Sigmoid colon (tissue), 7 donors: ENCODE results near the gene TCF19. TPM values are rescaled to one million over a fixed set of nuclear protein-coding genes. Genes with fewer than 3 reads are reported as not detected.

ENCODE experiments used
- DNase-seq: peaks from one replicate; pipeline ENCODE4 v3.0.0-alpha.2; 2019
- H3K27ac ChIP-seq, 4 donors: fragments of 200-600 bp; sonication (generic); one replicate each; pipeline ENCODE4 v1.5.1; 2016 to 2019; ENCODE audit warnings: mild to moderate bottlenecking in 1 of 4
- H3K27me3 ChIP-seq, 3 donors: fragments of 200-600 bp; sonication (generic); one replicate each; pipeline ENCODE4 v1.5.1; 2019; ENCODE audit warnings: mild to moderate bottlenecking in 1 of 3
- H3K36me3 ChIP-seq, 4 donors: fragments of 200-600 bp; sonication (generic); one replicate each; pipeline ENCODE4 v1.5.1; 2016 to 2019
- H3K4me1 ChIP-seq, 4 donors: fragments of 200-600 bp; sonication (generic); one replicate each; pipeline ENCODE4 v1.5.1; 2017 to 2019
- H3K4me3 ChIP-seq, 4 donors: fragments of 200-600 bp; sonication (generic); one replicate each; pipeline ENCODE4 v1.5.1; 2017 to 2019; ENCODE audit warnings: mild to moderate bottlenecking in 2 of 4, moderate library complexity in 1 of 4
- H3K9me3 ChIP-seq, 4 donors: fragments of 200-600 bp in 3 of 4; sonication (generic) in 3 of 4; one replicate each; pipeline versions ENCODE4 v1.5.1 to v1.6.1; 2013 to 2019
- EP300 ChIP-seq, 4 donors: sonication (generic); formaldehyde crosslinking; IDR thresholded peaks; one replicate each; pipeline ENCODE4 v1.6.1; 2017; ENCODE audit warnings: antibody characterized with exemption in 4 of 4
- POLR2A ChIP-seq, 2 donors: fragments of 450-650 bp; IDR thresholded peaks; one replicate each; pipeline ENCODE4 v1.6.1; 2016; ENCODE audit warnings: antibody characterized with exemption in 2 of 2, mild to moderate bottlenecking in 2 of 2, moderate library complexity in 2 of 2
- POLR2AphosphoS5 ChIP-seq, 4 donors: sonication (generic); formaldehyde crosslinking; IDR thresholded peaks; one replicate each; pipeline ENCODE4 v1.6.1; 2017; ENCODE audit warnings: antibody characterized with exemption in 4 of 4
- WGBS, 2 donors: extraction: QIAGEN DNeasy Blood & Tissue Kit; methylation state at CpG; one replicate each; pipeline ENCODE4 v1.1.7; 2013; 5-methylcytosine and 5-hydroxymethylcytosine counted together
- intact Hi-C: fragments of 100-400 bp; cut with DNase I; formaldehyde crosslinking; loops from one replicate; pipeline ENCODE4 v1.15.1; 2023
- polyA plus RNA-seq, 3 donors: library from polyadenylated mRNA; stranded (reverse); fragments of 200-250 nt; gene quantifications; one replicate each; pipeline ENCODE4 v1.2.3, GENCODE V29; 2013
- total RNA-seq, 4 donors: library from RNA; depleted of rRNA; stranded (reverse); fragments of >200 nt; gene quantifications; one replicate each; pipeline ENCODE4 v1.1.0, GENCODE V29; 2016
- TF ChIP-seq, protein P1 (sequence below), 4 experiments: fragments of 450-650 bp in 3 of 4; fragments of 200-600 bp in 1 of 4; IDR thresholded peaks; one replicate each; pipeline ENCODE4 v1.5.1; 2016 to 2019; ENCODE audit warnings: antibody characterized with exemption in 4 of 4, mild to moderate bottlenecking in 3 of 4, moderate library complexity in 2 of 4
- donor health status: healthy with polysubstance abuse.
- donor health status: Bipolar disorder and iron deficiency.
- donor health status: healthy.

Gene TCF19
- total and polyA plus RNA-seq, 7 donors: 2.6 to 11.7 (median 3.6) TPM

DNA sequence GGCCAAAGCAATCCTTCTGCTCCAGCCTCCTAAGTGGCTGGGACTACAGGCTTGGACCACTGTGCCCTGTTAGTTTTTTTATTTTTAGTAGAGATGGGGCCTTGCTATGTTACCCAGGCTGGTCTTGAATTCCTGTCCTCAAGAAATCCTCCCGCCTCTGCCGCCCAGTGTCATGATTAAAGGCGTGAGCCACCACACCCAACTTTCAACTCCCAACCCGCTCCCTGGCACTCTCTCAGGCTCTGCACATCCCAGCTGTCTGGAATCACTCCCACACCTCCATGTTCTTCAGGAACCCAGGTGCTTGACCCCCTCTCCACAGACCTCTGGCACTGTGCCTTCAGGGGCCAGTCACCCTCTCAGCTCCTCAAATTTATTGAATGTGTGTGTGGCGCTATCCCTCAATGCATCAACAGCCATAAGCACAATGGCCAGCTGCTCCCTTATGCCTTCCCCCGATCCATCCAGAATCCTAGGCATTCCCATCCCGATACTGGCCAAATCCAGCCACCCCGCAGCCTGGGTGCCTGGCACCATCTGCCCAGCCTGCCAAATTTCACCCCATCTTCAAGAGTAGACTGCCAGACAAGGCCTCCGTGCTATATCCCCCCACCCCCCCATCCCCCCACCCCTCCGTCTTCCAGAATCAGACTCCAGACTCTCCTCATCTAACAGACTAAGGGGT, 12.7 kb downstream of the TCF19 start:
- TF ChIP-seq POLR2A (IDR thresholded peaks at IDR 0.05) (no peak), POLR2AphosphoS5 (IDR thresholded peaks at IDR 0.05) (no peak), EP300 (IDR thresholded peaks at IDR 0.05) (no peak)
- TF ChIP-seq, protein P1, sequence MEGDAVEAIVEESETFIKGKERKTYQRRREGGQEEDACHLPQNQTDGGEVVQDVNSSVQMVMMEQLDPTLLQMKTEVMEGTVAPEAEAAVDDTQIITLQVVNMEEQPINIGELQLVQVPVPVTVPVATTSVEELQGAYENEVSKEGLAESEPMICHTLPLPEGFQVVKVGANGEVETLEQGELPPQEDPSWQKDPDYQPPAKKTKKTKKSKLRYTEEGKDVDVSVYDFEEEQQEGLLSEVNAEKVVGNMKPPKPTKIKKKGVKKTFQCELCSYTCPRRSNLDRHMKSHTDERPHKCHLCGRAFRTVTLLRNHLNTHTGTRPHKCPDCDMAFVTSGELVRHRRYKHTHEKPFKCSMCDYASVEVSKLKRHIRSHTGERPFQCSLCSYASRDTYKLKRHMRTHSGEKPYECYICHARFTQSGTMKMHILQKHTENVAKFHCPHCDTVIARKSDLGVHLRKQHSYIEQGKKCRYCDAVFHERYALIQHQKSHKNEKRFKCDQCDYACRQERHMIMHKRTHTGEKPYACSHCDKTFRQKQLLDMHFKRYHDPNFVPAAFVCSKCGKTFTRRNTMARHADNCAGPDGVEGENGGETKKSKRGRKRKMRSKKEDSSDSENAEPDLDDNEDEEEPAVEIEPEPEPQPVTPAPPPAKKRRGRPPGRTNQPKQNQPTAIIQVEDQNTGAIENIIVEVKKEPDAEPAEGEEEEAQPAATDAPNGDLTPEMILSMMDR (IDR thresholded peaks at IDR 0.05): no peak
- Histone ChIP-seq H3K36me3 (no peaks in the 10 kb centered on the region), H3K4me1 (no peaks in the 10 kb centered on the region), H3K27me3 (no peaks in the 10 kb centered on the region), H3K27ac (no peak overlapping the region), H3K9me3 (no peaks in the 10 kb centered on the region), H3K4me3 (no peak overlapping the region)
- WGBS, 2 donors: 78 to 89% methylated on average over 10 of the region's 10 CpGs
- intact Hi-C loops: no loop called here
- no peak for DNase-seq

DNA sequence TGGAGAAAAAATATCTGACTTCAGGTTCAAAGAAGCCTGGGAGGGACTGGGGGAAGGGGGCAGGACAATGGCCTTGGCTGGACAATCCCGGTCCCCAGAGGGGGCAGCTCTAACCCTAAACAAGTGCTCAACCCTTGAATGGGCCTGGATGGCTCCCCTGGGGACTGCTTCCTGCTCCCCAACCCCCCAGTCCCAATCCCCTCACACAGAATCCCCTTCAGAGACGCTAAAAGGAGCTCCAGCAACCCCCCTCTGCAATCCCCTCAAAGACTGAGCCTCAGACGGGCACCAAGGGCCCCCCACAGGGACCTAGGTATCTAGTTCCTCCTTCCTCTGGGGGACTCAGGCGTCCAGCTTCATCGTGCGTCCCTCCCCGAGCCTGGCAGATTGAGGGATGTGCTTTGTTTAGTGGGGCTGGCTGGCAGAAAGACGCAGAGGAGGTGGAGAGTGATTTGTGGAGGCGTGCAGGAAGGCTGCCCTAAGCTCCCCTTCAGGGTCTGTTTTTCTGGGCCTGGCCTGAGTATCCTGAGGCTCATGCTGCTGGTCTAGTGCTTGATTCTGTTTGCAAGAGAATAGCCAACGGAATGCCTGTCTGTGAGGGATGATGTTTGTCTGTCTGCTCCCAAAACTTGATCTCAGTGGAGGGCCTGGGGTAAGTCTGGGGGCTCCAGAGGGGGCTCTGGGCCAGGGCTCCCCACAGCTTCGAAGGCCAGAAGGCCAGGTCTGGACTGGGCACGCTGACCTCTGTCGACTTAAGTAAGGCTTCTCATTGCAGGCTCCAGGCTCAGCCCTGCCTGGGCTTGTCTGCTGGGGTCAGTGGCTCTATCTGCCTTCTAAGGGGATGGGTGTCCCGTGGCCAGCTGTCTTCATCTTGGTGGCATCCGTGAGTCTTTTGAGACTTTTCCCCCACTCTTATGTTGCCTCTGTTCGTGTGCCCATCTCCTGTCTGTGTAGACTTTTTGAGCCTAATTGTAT, 13.8 kb downstream of the TCF19 start:
- intact Hi-C loops: no loop called here
- TF ChIP-seq, protein P1 (IDR thresholded peaks at IDR 0.05): no peak
- no peak for TF ChIP-seq EP300 (IDR thresholded peaks at IDR 0.05)
- TF ChIP-seq POLR2AphosphoS5 (IDR thresholded peaks at IDR 0.05): no peak
- no peak for TF ChIP-seq POLR2A (IDR thresholded peaks at IDR 0.05)

DNA sequence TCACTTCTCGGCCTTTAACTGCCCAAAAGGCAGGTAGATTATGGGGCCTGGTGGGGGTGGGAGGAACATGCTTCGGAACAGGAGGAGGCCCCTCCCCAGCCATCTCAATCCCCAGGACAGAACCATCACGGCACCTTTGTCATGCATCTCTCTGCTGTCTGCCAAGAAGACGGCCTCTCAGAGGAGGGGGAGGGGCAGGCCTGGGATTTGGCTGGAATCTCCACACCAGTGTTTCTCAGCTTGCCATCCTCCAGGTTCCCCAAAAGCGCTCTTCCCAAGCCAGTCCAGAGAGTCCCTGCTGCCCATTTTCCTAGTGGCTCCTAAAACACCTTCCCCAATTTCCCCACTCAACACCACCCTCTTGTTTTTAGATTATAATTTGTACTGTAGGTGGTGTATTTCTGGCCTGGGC, 14.6 kb downstream of the TCF19 start:
- DNase-seq: no peak
- Histone ChIP-seq H3K4me1 (no peaks in the 10 kb centered on the region), H3K9me3 (no peaks in the 10 kb centered on the region), H3K4me3 (no peak overlapping the region), H3K27ac (no peak overlapping the region), H3K36me3 (no peaks in the 10 kb centered on the region), H3K27me3 (no peaks in the 10 kb centered on the region)
- TF ChIP-seq, protein P1 (IDR thresholded peaks at IDR 0.05): no peak
- TF ChIP-seq EP300 (IDR thresholded peaks at IDR 0.05) (no peak), POLR2A (IDR thresholded peaks at IDR 0.05) (no peak), POLR2AphosphoS5 (IDR thresholded peaks at IDR 0.05) (no peak)
- WGBS, 2 donors: 73 to 92% methylated on average over 5 of the region's 5 CpGs
- intact Hi-C loops: no loop called here

More for the DNA sequence above, 13.8 kb downstream of the TCF19 start:
- Histone ChIP-seq H3K9me3 (no peaks in the 10 kb centered on the region), H3K27me3 (no peaks in the 10 kb centered on the region), H3K4me1 (no peaks in the 10 kb centered on the region), H3K36me3 (no peaks in the 10 kb centered on the region), H3K27ac (no peak overlapping the region), H3K4me3 (no peak overlapping the region)
- DNase-seq: no peak
- WGBS, 2 donors: 68 to 85% methylated on average over 16 of the region's 16 CpGs

DNA sequence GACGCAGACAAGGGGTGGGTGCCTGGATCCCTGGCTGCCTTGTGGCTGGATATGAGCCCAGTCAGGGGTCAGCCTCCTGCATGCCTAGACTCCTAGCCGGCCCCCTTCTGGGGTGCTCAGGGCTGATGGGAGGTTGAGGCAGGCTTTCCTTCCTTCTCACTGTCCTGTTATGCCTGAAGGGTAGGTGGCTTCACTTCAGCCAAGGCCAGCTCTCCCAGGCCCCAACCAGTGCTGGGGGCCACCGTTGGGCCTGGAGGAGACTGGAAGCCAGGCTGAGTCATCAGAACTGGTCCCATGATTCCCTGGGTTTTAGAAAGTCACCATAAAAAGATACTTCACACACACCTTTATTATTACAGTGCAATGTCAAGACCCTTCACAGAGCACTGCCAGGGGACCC, 15.0 kb downstream of the TCF19 start:
- Histone ChIP-seq H3K27me3 (no peaks in the 10 kb centered on the region), H3K36me3 (no peaks in the 10 kb centered on the region), H3K4me3 (no peak overlapping the region), H3K27ac (no peak overlapping the region), H3K9me3 (no peaks in the 10 kb centered on the region), H3K4me1 (no peaks in the 10 kb centered on the region)
- WGBS, 2 donors: 81 to 84% methylated on average over 3 of the region's 3 CpGs
- DNase-seq: no peak
- TF ChIP-seq, protein P1 (IDR thresholded peaks at IDR 0.05): no peak
- TF ChIP-seq EP300 (IDR thresholded peaks at IDR 0.05): no peak
- no peak for TF ChIP-seq POLR2A (IDR thresholded peaks at IDR 0.05)
- no peak for TF ChIP-seq POLR2AphosphoS5 (IDR thresholded peaks at IDR 0.05)
- intact Hi-C loops: no loop called here
